K562 (cell line): ENCODE data around the gene FAT2. TPM values are rescaled to one million over a fixed set of nuclear protein-coding genes. Genes with fewer than 3 reads are reported as not detected.

Experiments used
- ATAC-seq: fragments of 200-7000 bp; cut with Tn5 transposase; 3 replicates; pipeline ENCODE4 v1.9.1; 2020; ENCODE audit warnings: moderate library complexity
- BruUV-seq: library from RNA; stranded (reverse); fragments of 400-500 nt; replicated peaks from 2 replicates; lab custom pipeline; 2021; lab: Mats Ljungman, UMichigan
- CTCF ChIA-PET: fragments of 300-600 bp; formaldehyde crosslinking; extraction: SDS; loops from one replicate; lab custom pipeline; 2021; ENCODE audit warnings: low intra/inter-chr PET ratio; lab: Yijun Ruan, JAX
- POLR2A ChIA-PET: fragments of 300-600, 350-650 bp; sonication (Branson Sonifier 250); formaldehyde crosslinking; extraction: SDS; loops from one replicate; lab custom pipeline; 2021; ENCODE audit warnings: antibody characterized with exemption, inconsistent platforms; lab: Yijun Ruan, JAX
- DNase-seq, 4 experiments: peaks; one replicate each; pipeline versions ENCODE4 v3.0.0 to v3.0.0-alpha.2; 2011 to 2018; ENCODE audit warnings: low spot score in 3 of 4, mixed read lengths in 3 of 4; ENCODE audit errors: extremely low read depth in 1 of 4
- FAIRE-seq: peaks from 2 replicates; lab custom pipeline; 2011; peaks lifted over from hg19 to GRCh38; lab: Jason Lieb, UNC
- H2AFZ ChIP-seq: 2 replicates; pipeline ENCODE4 v1.6.0; 2011; ENCODE audit warnings: low read depth, low read length, control low read depth, inconsistent platforms
- H3K27ac ChIP-seq: fragments of 200-600 bp; 3 replicates; pipeline ENCODE4 v1.8.0; 2011; ENCODE audit warnings: low read depth, mild to moderate bottlenecking, control low read depth, inconsistent platforms, low read length, moderate library complexity, mixed read lengths; ENCODE audit errors: extremely low read depth
- H3K27me3 ChIP-seq, 2 experiments: fragments of 300-600 bp in 1 of 2; 2 replicates in 1 of 2; 3 replicates in 1 of 2; pipeline versions ENCODE4 v1.6.0 to v1.8.0; 2011; ENCODE audit warnings: inconsistent platforms in 2 of 2, low read length in 2 of 2, mild to moderate bottlenecking in 1 of 2, mixed read lengths in 1 of 2, moderate library complexity in 1 of 2; ENCODE audit not compliant: control insufficient read depth in 2 of 2, insufficient read depth in 2 of 2
- H3K36me3 ChIP-seq: fragments of 300-600 bp; 3 replicates; pipeline ENCODE4 v1.8.0; 2011; ENCODE audit warnings: mild to moderate bottlenecking, low read length, inconsistent platforms; ENCODE audit not compliant: control insufficient read depth, insufficient read depth
- H3K4me1 ChIP-seq, 2 experiments: fragments of 200-600 bp in 1 of 2; replicated peaks in 1 of 2; 2 replicates in 1 of 2; 3 replicates in 1 of 2; pipeline versions ENCODE4 v1.5.1 to v1.8.0; 2011; ENCODE audit warnings: inconsistent platforms in 2 of 2, low read length in 2 of 2, mild to moderate bottlenecking in 1 of 2, mixed read lengths in 1 of 2, moderate library complexity in 1 of 2; ENCODE audit not compliant: control insufficient read depth in 2 of 2, insufficient read depth in 2 of 2
- H3K4me2 ChIP-seq: 2 replicates; pipeline ENCODE4 v1.6.1; 2011; ENCODE audit warnings: low read length, control low read depth, inconsistent platforms, mixed read lengths; ENCODE audit not compliant: insufficient read depth
- H3K4me3 ChIP-seq: fragments of 200-600 bp; sonication (generic), shearing (Covaris generic); 2 replicates; pipeline ENCODE4 v1.5.1; 2016; ENCODE audit warnings: control low read depth, inconsistent platforms
- H3K79me2 ChIP-seq: fragments of 200-600 bp; 3 replicates; pipeline ENCODE4 v1.8.0; 2011; ENCODE audit warnings: low read length, inconsistent platforms; ENCODE audit not compliant: control insufficient read depth, insufficient read depth
- H3K9ac ChIP-seq, 2 experiments: 2 replicates each; pipeline versions ENCODE4 v1.6.0 to v1.6.1; 2011; ENCODE audit warnings: low read depth in 2 of 2, low read length in 2 of 2, control low read depth in 1 of 2, inconsistent platforms in 1 of 2, mild to moderate bottlenecking in 1 of 2, mixed read lengths in 1 of 2; ENCODE audit not compliant: insufficient read depth in 1 of 2
- H3K9me1 ChIP-seq: one replicate; pipeline ENCODE4 v1.6.0; 2011; ENCODE audit warnings: inconsistent platforms, mild to moderate bottlenecking, low read length, moderate library complexity; ENCODE audit not compliant: control insufficient read depth, insufficient read depth
- H3K9me3 ChIP-seq: replicated peaks from 2 replicates; pipeline ENCODE4 v1.5.1; 2011; ENCODE audit warnings: low read depth, low read length, inconsistent platforms; ENCODE audit not compliant: control insufficient read depth, insufficient read depth
- H4K20me1 ChIP-seq: replicated peaks from 2 replicates; pipeline ENCODE4 v1.6.1; 2011; ENCODE audit warnings: low read length, inconsistent platforms, mixed read lengths; ENCODE audit not compliant: control insufficient read depth, insufficient read depth
- BRD9 ChIP-seq: fragments of 450-650 bp; IDR thresholded peaks from 2 replicates; pipeline ENCODE4 v1.6.1; 2018; ENCODE audit warnings: low read depth; ENCODE audit not compliant: partially characterized antibody
- MED1 ChIP-seq: sonication (generic); formaldehyde crosslinking; IDR thresholded peaks from 2 replicates; pipeline ENCODE4 v1.8.1; 2023; ENCODE audit warnings: missing genetic modification reagents, borderline replicate concordance
- POLR2G ChIP-seq: fragments of 200-400 bp; formaldehyde crosslinking; IDR thresholded peaks from 2 replicates; pipeline ENCODE4 v1.6.1; 2017; ENCODE audit warnings: low read depth, mild to moderate bottlenecking, antibody characterized with exemption, low read length, moderate library complexity
- SREBF2 ChIP-seq: sonication (generic); formaldehyde crosslinking; IDR thresholded peaks from 2 replicates; pipeline ENCODE4 v1.4.0; 2020; ENCODE audit warnings: mild to moderate bottlenecking, missing genetic modification reagents
- TSC22D4 ChIP-seq: fragments of 450-650 bp; IDR thresholded peaks from 2 replicates; pipeline ENCODE4 v1.6.1; 2016; ENCODE audit warnings: missing genetic modification characterization, missing biosample characterization, control low read depth
- ZBTB7A ChIP-seq: IDR thresholded peaks from 2 replicates; pipeline ENCODE4 v1.6.1; 2011; ENCODE audit warnings: low read depth, mild to moderate bottlenecking, low read length, moderate library complexity, borderline replicate concordance; ENCODE audit not compliant: control insufficient read depth
- ZSCAN29 ChIP-seq: fragments of 450-650 bp; IDR thresholded peaks from 2 replicates; pipeline ENCODE4 v1.6.1; 2017
- WGBS: fragments of 100-300 bp; shearing (Covaris generic); methylation state at CpG from one replicate; pipeline ENCODE4 v1.1.6; 2016; ENCODE audit warnings: low coverage, mixed read lengths; ENCODE audit not compliant: insufficient coverage; ENCODE audit errors: missing lambda C conversion rate; 5-methylcytosine and 5-hydroxymethylcytosine counted together
- in situ Hi-C: fragments of 300-500 bp; cut with MboI; formaldehyde crosslinking; loops from 4 replicates; pipeline ENCODE4 v1.15.0; 2018; ENCODE audit warnings: inconsistent platforms, mixed read lengths
- intact Hi-C: fragments of 100-400 bp; cut with micrococcal nuclease; formaldehyde crosslinking; loops from 2 replicates; pipeline ENCODE4 v1.14.2; 2022
- polyA plus RNA-seq, 8 experiments: library from polyadenylated mRNA; depleted of rRNA in 4 of 8; stranded (reverse) in 5 of 8; unstranded in 3 of 8; fragments of >200 nt; fragmentation: Nextera tagmentation in 2 of 8; fragmentation: Illumina TruSeq in 1 of 8; extraction: Ambion mirVana in 2 of 8; extraction: Trizol in 1 of 8; gene quantifications; 2 replicates each; pipeline versions ENCODE4 v1.2.1 to v1.2.3, GENCODE V29; 2011 to 2014; ENCODE audit warnings: inconsistent platforms in 1 of 8, missing spikeins in 1 of 8
- total RNA-seq, 7 experiments: library from RNA; depleted of rRNA in 6 of 7; stranded (reverse); fragments of >200 nt in 6 of 7; fragmentation: Illumina TruSeq in 2 of 7; extraction: Trizol in 2 of 7; gene quantifications; 2 replicates each; pipeline versions ENCODE4 v1.2.1 to v1.2.3, GENCODE V29; 2011 to 2021; ENCODE audit warnings: low replicate concordance in 1 of 7
- TF ChIP-seq, protein P1 (sequence below): sonication (generic); formaldehyde crosslinking; IDR thresholded peaks from 2 replicates; pipeline ENCODE4 v1.8.0; 2023; ENCODE audit warnings: mild to moderate bottlenecking, missing genetic modification reagents

Gene FAT2
- total and polyA plus RNA-seq, 9 of the 15 experiments (the other 6 are each of a cell fraction or from before 2014, with no cell fraction given) = not detected

GRCh38 chr5:151624476-151624875 lies 33.3 kb upstream of the FAT2 start:
- H4K20me1 ChIP-seq = no peaks in the 10 kb centered on the region; the same call in 1 of the 2 replicates
- H3K9me3 ChIP-seq = no peaks in the 10 kb centered on the region
- DNase-seq (no peak), FAIRE-seq (no peak)
- CTCF ChIA-PET = no interaction called here
- in situ Hi-C loops = no loop called here
- H3K9ac ChIP-seq = no peak overlapping the region
- no peaks in the 10 kb centered on the region for H3K4me1 ChIP-seq
- no peak overlapping the region for H3K4me3 ChIP-seq
- H3K27me3 ChIP-seq = peaks cover 11 to 32% of the 10 kb centered on the region in 2 experiments; a peak in 4 of 5 replicates
- H3K36me3 ChIP-seq = no peaks in the 10 kb centered on the region
- H3K27ac ChIP-seq = no peak overlapping the region
- H3K9me1 ChIP-seq = peaks cover 3% of the 10 kb centered on the region
- TF ChIP-seq TSC22D4 (tag) (no peak), MED1 (CRISPR knock-in tag) (no peak), ZSCAN29 (no peak), POLR2G (no peak), SREBF2 (CRISPR knock-in tag) (no peak), BRD9 (no peak), ZBTB7A (no peak)
- TF ChIP-seq, protein P1, sequence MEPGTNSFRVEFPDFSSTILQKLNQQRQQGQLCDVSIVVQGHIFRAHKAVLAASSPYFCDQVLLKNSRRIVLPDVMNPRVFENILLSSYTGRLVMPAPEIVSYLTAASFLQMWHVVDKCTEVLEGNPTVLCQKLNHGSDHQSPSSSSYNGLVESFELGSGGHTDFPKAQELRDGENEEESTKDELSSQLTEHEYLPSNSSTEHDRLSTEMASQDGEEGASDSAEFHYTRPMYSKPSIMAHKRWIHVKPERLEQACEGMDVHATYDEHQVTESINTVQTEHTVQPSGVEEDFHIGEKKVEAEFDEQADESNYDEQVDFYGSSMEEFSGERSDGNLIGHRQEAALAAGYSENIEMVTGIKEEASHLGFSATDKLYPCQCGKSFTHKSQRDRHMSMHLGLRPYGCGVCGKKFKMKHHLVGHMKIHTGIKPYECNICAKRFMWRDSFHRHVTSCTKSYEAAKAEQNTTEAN (CRISPR knock-in tag) = no peak
- TF ChIP-seq, all 486 proteins: peak for 0
- WGBS = 2% methylated on average over 8 of the region's 8 CpGs
- POLR2A ChIA-PET = no interaction called here
- ATAC-seq = no peak
- H2AFZ ChIP-seq = no peak overlapping the region
- no peak overlapping the region for H3K4me2 ChIP-seq
- H3K79me2 ChIP-seq = no peaks in the 10 kb centered on the region
- BruUV-seq = no TSS peak
- intact Hi-C loops = no loop called here
